WTC11 (cell line): ENCODE measurements around the gene EMC8. TPM values are rescaled to one million over a fixed set of nuclear protein-coding genes. Genes with fewer than 3 reads are reported as not detected.

ENCODE experiments used
- ESRRA ChIP-seq: sonication (generic); formaldehyde crosslinking; IDR thresholded peaks from 2 replicates; pipeline ENCODE4 v1.8.1; 2022; ENCODE audit warnings: mild to moderate bottlenecking, missing genetic modification reagents, borderline replicate concordance
- FOXP1 ChIP-seq: sonication (generic); formaldehyde crosslinking; IDR thresholded peaks from 2 replicates; pipeline ENCODE4 v1.8.0; 2022; ENCODE audit warnings: missing genetic modification reagents, mild to moderate bottlenecking, moderate library complexity, borderline replicate concordance
- GABPB1 ChIP-seq: sonication (generic); formaldehyde crosslinking; IDR thresholded peaks from 2 replicates; pipeline ENCODE4 v1.8.1; 2023; ENCODE audit warnings: mild to moderate bottlenecking, missing genetic modification reagents
- NR1H2 ChIP-seq: sonication (generic); formaldehyde crosslinking; IDR thresholded peaks from 2 replicates; pipeline ENCODE4 v1.9.0; 2021; ENCODE audit warnings: mild to moderate bottlenecking, moderate library complexity, missing genetic modification reagents
- NR2C2 ChIP-seq: sonication (generic); formaldehyde crosslinking; IDR thresholded peaks from 2 replicates; pipeline ENCODE4 v1.8.0; 2022; ENCODE audit warnings: mild to moderate bottlenecking, missing genetic modification reagents
- NR3C1 ChIP-seq: sonication (generic); formaldehyde crosslinking; conservative IDR thresholded peaks from 2 replicates; pipeline ENCODE4 v1.8.1; 2023; ENCODE audit warnings: low read depth, mild to moderate bottlenecking, missing genetic modification reagents
- SMAD4 ChIP-seq: sonication (generic); formaldehyde crosslinking; IDR thresholded peaks from 2 replicates; pipeline ENCODE4 v1.8.0; 2022; ENCODE audit warnings: mild to moderate bottlenecking, missing genetic modification reagents
- SP1 ChIP-seq: sonication (generic); formaldehyde crosslinking; conservative IDR thresholded peaks from 2 replicates; pipeline ENCODE4 v1.8.1; 2022; ENCODE audit warnings: missing genetic modification reagents
- ZNF416 ChIP-seq: fragments of 250-450 bp; sonication (Bioruptor Pico); IDR thresholded peaks from 2 replicates; pipeline ENCODE4 v1.9.0; 2021; ENCODE audit warnings: mild to moderate bottlenecking, inconsistent platforms
- ZNF671 ChIP-seq: fragments of 250-450 bp; sonication (Bioruptor Pico); IDR thresholded peaks from 2 replicates; pipeline ENCODE4 v1.8.0; 2021; ENCODE audit warnings: mild to moderate bottlenecking
- ZSCAN18 ChIP-seq: fragments of 250-450 bp; sonication (Bioruptor Pico); IDR thresholded peaks from 2 replicates; pipeline ENCODE4 v2.1.2; 2022; ENCODE audit warnings: mild to moderate bottlenecking, moderate library complexity
- microRNA-seq: library from miRNA; unstranded; fragments of <30 nt; microRNA quantifications from one replicate; pipeline ENCODE4 v1.2.0, GENCODE V29; 2022; ENCODE audit warnings: borderline number of aligned reads
- total RNA-seq: library from RNA; stranded (reverse); gene quantifications from 3 replicates; pipeline ENCODE4 v1.2.3, GENCODE V29; 2021
- TF ChIP-seq, protein P1 (sequence below): sonication (generic); formaldehyde crosslinking; IDR thresholded peaks from 2 replicates; pipeline ENCODE4 v1.8.1; 2022; ENCODE audit warnings: low read depth, missing genetic modification reagents, borderline replicate concordance
- TF ChIP-seq, protein P2 (sequence below): sonication (generic); formaldehyde crosslinking; IDR thresholded peaks from 2 replicates; pipeline ENCODE4 v1.8.1; 2023; ENCODE audit warnings: mild to moderate bottlenecking, moderate library complexity, missing genetic modification reagents
- TF ChIP-seq, protein P3 (sequence below): fragments of 250-450 bp; sonication (Bioruptor Pico); IDR thresholded peaks from 2 replicates; pipeline ENCODE4 v1.8.0; 2021; ENCODE audit warnings: mild to moderate bottlenecking
- TF ChIP-seq, protein P4 (sequence below): sonication (generic); formaldehyde crosslinking; IDR thresholded peaks from 2 replicates; pipeline ENCODE4 v1.8.1; 2023; ENCODE audit warnings: mild to moderate bottlenecking, missing genetic modification reagents, moderate library complexity
- TF ChIP-seq, protein P5 (sequence below): fragments of 200-600 bp; IDR thresholded peaks from 2 replicates; pipeline ENCODE4 v1.8.0; 2022; ENCODE audit warnings: antibody characterized with exemption

The EMC8 gene
- total RNA-seq, 1 experiment from 2014 or later, result 55.2 TPM

DNA sequence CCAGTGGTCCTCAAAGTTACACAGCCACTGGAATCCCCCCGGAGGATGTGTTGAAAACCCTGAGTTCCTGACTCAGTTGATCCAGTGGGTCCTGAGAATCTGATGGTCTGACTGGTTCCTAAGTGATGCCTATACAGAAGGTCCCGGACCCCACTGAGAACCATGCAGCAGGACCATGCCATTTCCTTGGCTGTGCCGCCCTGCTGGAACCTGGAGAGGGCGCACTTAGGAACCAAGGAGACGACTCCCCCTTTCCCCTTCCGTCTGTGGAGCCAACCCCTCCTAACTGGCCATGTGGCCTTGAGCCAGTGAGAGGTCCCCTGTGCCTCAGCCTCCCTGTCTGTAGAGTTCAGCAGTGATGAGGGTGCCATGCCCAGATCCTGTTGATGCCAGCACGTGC lies 70.5 kb downstream of the EMC8 start (continued):
- TF ChIP-seq, protein P1, sequence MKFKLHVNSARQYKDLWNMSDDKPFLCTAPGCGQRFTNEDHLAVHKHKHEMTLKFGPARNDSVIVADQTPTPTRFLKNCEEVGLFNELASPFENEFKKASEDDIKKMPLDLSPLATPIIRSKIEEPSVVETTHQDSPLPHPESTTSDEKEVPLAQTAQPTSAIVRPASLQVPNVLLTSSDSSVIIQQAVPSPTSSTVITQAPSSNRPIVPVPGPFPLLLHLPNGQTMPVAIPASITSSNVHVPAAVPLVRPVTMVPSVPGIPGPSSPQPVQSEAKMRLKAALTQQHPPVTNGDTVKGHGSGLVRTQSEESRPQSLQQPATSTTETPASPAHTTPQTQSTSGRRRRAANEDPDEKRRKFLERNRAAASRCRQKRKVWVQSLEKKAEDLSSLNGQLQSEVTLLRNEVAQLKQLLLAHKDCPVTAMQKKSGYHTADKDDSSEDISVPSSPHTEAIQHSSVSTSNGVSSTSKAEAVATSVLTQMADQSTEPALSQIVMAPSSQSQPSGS (CRISPR knock-in tag), result no peak
- TF ChIP-seq, protein P2, sequence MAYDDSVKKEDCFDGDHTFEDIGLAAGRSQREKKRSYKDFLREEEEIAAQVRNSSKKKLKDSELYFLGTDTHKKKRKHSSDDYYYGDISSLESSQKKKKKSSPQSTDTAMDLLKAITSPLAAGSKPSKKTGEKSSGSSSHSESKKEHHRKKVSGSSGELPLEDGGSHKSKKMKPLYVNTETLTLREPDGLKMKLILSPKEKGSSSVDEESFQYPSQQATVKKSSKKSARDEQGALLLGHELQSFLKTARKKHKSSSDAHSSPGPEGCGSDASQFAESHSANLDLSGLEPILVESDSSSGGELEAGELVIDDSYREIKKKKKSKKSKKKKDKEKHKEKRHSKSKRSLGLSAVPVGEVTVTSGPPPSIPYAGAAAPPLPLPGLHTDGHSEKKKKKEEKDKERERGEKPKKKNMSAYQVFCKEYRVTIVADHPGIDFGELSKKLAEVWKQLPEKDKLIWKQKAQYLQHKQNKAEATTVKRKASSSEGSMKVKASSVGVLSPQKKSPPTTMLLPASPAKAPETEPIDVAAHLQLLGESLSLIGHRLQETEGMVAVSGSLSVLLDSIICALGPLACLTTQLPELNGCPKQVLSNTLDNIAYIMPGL (CRISPR knock-in tag), result no peak
- TF ChIP-seq, protein P3, sequence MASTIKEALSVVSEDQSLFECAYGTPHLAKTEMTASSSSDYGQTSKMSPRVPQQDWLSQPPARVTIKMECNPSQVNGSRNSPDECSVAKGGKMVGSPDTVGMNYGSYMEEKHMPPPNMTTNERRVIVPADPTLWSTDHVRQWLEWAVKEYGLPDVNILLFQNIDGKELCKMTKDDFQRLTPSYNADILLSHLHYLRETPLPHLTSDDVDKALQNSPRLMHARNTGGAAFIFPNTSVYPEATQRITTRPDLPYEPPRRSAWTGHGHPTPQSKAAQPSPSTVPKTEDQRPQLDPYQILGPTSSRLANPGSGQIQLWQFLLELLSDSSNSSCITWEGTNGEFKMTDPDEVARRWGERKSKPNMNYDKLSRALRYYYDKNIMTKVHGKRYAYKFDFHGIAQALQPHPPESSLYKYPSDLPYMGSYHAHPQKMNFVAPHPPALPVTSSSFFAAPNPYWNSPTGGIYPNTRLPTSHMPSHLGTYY, result peak; percentile 78; the same call in 1 of the 2 replicates
- no peak for TF ChIP-seq NR2C2 (CRISPR knock-in tag)
- no peak for TF ChIP-seq ZNF671 (CRISPR knock-in tag)
- TF ChIP-seq, protein P4, sequence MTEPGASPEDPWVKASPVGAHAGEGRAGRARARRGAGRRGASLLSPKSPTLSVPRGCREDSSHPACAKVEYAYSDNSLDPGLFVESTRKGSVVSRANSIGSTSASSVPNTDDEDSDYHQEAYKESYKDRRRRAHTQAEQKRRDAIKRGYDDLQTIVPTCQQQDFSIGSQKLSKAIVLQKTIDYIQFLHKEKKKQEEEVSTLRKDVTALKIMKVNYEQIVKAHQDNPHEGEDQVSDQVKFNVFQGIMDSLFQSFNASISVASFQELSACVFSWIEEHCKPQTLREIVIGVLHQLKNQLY, result no peak
- TF ChIP-seq NR1H2 (CRISPR knock-in tag), result no peak
- TF ChIP-seq SMAD4 (CRISPR knock-in tag), result no peak
- TF ChIP-seq ZNF416 (CRISPR knock-in tag), result 0 out of 2 replicates have a peak, but pooled peaks have one; percentile 56
- no peak for TF ChIP-seq SP1 (CRISPR knock-in tag)
- no peak for TF ChIP-seq ESRRA (CRISPR knock-in tag)
- TF ChIP-seq ZSCAN18 (CRISPR knock-in tag), result 0 out of 2 replicates have a peak, but pooled peaks have one; percentile 79
- no peak for TF ChIP-seq FOXP1 (CRISPR knock-in tag)
- TF ChIP-seq GABPB1 (CRISPR knock-in tag), result no peak
- TF ChIP-seq, protein P5, sequence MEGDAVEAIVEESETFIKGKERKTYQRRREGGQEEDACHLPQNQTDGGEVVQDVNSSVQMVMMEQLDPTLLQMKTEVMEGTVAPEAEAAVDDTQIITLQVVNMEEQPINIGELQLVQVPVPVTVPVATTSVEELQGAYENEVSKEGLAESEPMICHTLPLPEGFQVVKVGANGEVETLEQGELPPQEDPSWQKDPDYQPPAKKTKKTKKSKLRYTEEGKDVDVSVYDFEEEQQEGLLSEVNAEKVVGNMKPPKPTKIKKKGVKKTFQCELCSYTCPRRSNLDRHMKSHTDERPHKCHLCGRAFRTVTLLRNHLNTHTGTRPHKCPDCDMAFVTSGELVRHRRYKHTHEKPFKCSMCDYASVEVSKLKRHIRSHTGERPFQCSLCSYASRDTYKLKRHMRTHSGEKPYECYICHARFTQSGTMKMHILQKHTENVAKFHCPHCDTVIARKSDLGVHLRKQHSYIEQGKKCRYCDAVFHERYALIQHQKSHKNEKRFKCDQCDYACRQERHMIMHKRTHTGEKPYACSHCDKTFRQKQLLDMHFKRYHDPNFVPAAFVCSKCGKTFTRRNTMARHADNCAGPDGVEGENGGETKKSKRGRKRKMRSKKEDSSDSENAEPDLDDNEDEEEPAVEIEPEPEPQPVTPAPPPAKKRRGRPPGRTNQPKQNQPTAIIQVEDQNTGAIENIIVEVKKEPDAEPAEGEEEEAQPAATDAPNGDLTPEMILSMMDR, result peak; percentile 35; the same call in 1 of the 2 replicates
- TF ChIP-seq NR3C1 (CRISPR knock-in tag), result no peak

Small RNA genes lying within 50 kb of the gene (microRNA-seq; reads per million reads assigned to microRNA genes)
- not detected for gene MIR1910

Other genes with a start within 250 kb of the EMC8 start
- gene GSE1, start 186.2 kb downstream of the EMC8 start, total RNA-seq, result 91.0 to 124 TPM (median 93.8 TPM) in 3 replicates
- 35.5 to 38.4 TPM (median 38.0 TPM) in 3 replicates for gene GINS2, start 110.6 kb downstream of the EMC8 start, total RNA-seq
- gene C16orf74, start 48.4 kb downstream of the EMC8 start, total RNA-seq, result 6.3 to 8.3 TPM (median 7.9 TPM) in 3 replicates
- 578 to 618 TPM (median 606 TPM) in 3 replicates for gene COX4I1, start 151 bp upstream of the EMC8 start, total RNA-seq
- gene IRF8, start 99.6 kb upstream of the EMC8 start, total RNA-seq, result 1.1 to 1.7 TPM (median 1.3 TPM) in 3 replicates